Stimulated activated CD4-positive, alpha-beta T cell treated with anti-CD3 and anti-CD28 coated beads, Interleukin-1b, Interleukin-23, amount 100 ng/mL, for 1 hour (primary cell): ENCODE results near the gene EGFR.

Source experiments
- DNase-seq, 2 donors: peaks; one replicate each; pipeline ENCODE4 v3.0.0-alpha.2; 2020; ENCODE audit warnings: low read depth in 2 of 2

EGFR gene

DNA sequence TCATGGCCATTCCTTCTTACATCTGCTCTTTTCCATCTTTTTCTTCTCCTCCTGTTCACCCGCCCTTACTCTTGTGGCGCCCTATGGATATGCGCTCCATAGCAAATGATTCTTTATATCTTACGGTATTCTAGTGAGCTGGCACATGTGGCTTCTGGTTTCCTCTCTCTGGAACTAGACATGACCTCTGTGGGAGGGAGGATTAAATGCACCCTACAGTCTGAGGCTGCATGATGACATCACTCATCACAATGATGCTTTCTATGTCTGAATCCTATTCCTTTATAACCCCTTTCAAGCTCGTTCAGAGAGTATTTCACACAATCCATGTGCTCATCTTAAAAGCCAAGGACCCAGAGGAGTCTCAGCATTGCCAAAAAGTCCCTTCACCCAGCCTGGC lies 153.3 kb downstream of the EGFR start:
- no peak for DNase-seq

GRCh38 chr7:55172881-55173609 lies 154.2 kb downstream of the EGFR start:
- DNase-seq: no peak

DNA sequence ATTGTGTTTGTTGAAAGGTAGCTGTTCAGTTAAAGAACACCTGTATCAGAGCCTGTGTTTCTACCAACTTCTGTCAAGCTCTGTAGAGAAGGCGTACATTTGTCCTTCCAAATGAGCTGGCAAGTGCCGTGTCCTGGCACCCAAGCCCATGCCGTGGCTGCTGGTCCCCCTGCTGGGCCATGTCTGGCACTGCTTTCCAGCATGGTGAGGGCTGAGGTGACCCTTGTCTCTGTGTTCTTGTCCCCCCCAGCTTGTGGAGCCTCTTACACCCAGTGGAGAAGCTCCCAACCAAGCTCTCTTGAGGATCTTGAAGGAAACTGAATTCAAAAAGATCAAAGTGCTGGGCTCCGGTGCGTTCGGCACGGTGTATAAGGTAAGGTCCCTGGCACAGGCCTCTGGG lies 154.9 kb downstream of the EGFR start:
- DNase-seq: no peak

DNA sequence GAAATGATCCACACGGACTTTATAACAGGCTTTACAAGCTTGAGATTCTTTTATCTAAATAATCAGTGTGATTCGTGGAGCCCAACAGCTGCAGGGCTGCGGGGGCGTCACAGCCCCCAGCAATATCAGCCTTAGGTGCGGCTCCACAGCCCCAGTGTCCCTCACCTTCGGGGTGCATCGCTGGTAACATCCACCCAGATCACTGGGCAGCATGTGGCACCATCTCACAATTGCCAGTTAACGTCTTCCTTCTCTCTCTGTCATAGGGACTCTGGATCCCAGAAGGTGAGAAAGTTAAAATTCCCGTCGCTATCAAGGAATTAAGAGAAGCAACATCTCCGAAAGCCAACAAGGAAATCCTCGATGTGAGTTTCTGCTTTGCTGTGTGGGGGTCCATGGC lies 155.6 kb downstream of the EGFR start:
- no peak for DNase-seq

- no peak for DNase-seq
Observed at GRCh38 chr7:55174856-55175255, 156.0 kb downstream of the EGFR start.

DNA sequence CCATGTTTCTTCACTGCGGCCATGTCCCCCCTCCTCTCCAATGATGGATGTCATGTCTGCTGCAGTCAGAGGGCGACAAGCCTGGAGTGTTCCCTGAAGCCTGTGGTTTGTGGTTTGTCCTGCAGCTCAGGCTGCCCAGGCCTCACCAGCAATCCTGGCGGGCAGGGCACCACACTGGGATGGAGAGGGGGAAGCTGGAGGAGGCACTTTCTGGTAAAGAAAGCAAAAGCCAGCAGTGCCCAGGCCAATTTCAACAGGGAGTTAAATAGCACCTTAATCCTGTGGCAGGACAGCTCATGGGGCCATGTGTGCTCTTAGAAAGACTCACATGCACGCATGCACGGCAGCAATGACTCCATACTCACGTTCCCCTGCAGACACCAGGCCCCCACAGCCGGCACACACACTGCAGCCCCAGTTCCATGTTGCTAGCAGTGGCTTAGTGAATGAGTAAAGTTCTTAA lies 158.3 kb downstream of the EGFR start:
- DNase-seq: no peak

- no peak for DNase-seq
Observed at GRCh38 chr7:55177589-55178261, 158.9 kb downstream of the EGFR start.

- no peak for DNase-seq
Observed at GRCh38 chr7:55178292-55178862, 159.6 kb downstream of the EGFR start.

DNA sequence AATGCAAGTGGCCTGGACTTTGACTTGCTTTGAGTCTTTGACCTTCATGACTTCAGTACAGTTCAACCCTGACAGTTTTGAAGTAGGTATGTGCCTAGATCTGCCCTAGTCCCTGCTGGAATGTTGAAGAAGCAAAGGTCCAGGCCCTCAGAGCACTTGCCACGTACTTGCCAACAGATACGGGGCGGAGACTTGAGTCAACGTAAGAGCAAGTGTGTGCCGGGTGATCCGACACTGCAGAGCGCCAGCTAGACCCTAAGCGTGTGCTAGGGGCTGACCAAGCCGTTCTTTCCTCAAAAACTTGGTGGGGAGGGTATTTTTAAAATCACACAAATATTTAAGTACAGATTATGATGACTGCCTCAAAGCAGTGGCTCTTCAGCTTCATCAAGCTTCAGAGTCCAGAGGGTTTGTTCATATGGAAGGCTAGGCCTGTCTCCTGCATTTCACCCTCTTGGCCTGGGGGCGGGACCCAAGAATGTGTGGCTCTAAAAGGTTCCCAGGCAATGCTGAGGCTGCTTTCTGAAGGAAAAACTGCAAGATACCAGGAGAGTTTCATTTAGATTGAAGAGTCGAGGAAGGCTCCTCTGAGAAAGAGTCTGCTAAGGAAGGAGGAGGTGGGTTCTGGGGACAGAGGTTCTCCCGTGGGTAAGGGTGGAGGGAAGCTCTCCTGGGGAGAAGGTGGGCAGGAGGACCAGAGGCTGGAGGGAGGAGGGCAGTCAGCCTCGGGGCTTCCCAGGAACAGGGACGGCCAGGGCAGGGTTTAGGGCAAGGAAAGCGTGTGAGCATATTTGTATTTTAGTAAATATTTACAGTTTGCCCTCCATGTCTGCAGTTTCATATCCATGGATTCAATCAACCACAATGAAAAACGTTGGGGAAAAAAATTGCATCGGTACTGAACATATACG lies 160.3 kb downstream of the EGFR start:
- DNase-seq: no peak

DNA sequence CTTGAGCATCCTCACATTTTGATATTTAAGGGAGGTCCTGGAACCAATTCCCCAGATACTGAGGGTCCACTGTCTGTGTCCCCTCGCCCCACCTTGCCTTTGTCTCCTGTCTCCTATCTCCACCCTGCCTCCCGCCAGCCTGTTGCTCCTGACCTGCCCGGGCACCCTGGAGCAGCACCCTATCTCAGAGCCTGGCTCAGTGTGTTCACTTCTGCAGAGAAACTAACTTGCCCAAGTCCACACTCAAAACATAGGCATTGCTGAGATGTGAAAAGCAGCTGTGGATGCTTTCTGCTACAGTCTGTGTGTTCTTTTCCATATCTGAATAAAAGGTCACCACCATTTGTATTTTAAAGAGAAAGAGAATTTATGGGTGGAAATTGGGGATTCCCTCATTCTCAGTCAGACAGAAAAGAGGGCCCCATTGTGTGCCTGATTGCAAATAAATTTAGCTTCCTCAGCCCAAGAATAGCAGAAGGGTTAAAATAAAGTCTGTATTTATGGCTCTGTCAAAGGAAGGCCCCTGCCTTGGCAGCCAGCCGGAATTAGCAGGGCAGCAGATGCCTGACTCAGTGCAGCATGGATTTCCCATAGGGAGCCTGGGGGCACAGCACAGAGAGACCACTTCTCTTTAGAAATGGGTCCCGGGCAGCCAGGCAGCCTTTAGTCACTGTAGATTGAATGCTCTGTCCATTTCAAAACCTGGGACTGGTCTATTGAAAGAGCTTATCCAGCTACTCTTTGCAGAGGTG lies 161.3 kb downstream of the EGFR start:
- DNase-seq: no peak

DNA sequence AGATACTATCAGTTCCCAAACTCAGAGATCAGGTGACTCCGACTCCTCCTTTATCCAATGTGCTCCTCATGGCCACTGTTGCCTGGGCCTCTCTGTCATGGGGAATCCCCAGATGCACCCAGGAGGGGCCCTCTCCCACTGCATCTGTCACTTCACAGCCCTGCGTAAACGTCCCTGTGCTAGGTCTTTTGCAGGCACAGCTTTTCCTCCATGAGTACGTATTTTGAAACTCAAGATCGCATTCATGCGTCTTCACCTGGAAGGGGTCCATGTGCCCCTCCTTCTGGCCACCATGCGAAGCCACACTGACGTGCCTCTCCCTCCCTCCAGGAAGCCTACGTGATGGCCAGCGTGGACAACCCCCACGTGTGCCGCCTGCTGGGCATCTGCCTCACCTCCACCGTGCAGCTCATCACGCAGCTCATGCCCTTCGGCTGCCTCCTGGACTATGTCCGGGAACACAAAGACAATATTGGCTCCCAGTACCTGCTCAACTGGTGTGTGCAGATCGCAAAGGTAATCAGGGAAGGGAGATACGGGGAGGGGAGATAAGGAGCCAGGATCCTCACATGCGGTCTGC lies 162.2 kb downstream of the EGFR start:
- DNase-seq: no peak

DNA sequence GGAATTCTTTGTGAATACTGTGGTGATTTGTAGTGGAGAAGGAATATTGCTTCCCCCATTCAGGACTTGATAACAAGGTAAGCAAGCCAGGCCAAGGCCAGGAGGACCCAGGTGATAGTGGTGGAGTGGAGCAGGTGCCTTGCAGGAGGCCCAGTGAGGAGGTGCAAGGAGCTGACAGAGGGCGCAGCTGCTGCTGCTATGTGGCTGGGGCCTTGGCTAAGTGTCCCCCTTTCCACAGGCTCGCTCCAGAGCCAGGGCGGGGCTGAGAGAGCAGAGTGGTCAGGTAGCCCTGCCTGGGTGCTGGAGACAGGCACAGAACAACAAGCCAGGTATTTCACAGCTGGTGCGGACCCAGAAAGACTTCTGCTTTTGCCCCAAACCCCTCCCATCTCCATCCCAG lies 162.9 kb downstream of the EGFR start:
- DNase-seq: no peak

DNA sequence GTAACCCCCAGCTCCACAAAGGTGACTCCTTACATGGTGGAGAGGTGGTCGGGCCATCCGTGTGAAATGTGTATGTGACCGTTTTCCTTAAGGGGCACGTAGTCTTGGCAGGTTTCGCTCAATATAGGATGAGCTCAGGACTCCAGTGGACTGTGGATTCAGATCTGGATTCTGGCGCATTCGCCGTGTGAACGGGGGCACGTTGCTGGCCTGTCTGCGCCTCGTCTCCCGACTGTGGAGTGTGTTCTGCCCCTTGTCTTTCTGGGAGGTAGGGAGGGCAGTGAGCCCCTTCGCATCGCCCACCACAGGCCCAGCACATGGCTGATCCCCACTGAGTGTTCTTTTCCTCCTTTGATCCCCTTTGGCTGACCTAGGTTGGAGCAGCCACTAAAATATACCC lies 165.1 kb downstream of the EGFR start:
- DNase-seq: no peak

DNA sequence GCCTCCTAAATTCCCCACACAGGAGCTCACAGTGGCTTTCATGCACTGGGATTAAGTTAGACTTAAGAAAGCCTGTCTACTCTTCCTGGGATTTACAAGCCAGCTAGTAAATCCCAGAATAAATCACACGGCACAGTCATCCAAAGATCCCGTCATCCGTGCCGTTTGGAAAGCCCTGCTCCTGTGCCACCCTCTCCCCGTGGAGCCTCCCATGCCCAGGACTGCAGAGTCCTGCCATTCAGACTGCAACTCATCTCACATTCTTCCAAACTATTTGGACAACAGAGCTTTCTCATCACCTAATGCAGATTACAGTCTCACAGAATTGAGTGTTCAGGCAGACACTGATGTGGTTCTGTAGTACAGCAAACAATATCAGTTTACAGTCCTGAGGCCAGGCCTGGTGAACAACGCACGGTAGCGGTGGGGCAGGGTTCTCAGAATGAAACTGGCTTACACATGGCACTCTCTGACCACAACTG lies 166.5 kb downstream of the EGFR start:
- no peak for DNase-seq

GRCh38 chr7:55185941-55186609 lies 167.3 kb downstream of the EGFR start:
- no peak for DNase-seq

DNA sequence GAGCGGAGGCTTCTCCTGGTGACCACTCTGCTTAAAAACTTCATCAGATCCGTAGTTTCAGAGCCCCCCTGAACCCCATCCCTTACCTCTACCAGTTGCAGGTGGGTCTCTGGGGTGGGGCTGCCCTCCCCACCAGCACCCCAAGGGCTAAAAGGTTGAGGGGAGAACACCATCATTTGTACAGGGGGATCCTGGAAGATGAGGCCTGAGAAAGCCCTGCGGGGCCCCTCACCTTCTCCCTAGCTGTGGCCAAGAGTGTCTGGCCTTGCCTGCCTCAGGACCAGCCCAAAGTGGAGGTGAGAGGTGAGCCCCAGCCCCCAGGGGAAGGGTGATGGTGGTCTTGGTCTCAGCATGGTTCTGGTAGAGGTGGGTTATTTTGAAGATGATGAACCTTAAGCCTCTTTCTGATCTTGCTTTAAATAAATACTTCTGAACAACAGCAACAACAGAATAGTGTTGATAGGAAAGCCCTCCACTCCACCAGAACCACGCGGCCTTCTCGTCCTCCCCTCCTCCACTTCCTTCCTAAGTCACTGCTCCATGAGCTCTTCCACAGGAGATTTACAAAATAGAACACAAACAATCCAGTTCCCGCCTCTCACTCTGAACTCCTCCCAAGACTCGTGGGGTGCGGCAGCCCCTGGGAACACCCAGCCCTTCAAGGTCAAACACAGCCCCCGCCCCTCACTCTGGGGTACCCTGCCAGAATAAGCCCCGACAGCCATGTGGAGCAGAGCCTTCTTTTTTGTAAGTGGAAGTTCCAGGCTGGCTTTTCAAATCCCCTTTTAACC lies 169.1 kb downstream of the EGFR start:
- DNase-seq: no peak

GRCh38 chr7:55188590-55189138 lies 169.8 kb downstream of the EGFR start:
- no peak for DNase-seq

GRCh38 chr7:55189146-55189766 lies 170.4 kb downstream of the EGFR start:
- no peak for DNase-seq
